GM12878 (cell line): ENCODE data around the gene VPS33B.

Experiments used
- CTCF ChIP-seq, 3 experiments: IDR thresholded peaks in 2 of 3; conservative IDR thresholded peaks in 1 of 3; 2 replicates each; pipeline ENCODE4 v1.5.1; 2011; ENCODE audit warnings: low read depth in 3 of 3, low read length in 3 of 3, mild to moderate bottlenecking in 3 of 3, control low read depth in 2 of 3, moderate library complexity in 2 of 3, inconsistent platforms in 1 of 3, mixed read lengths in 1 of 3; ENCODE audit not compliant: control insufficient read depth in 2 of 3, insufficient read depth in 1 of 3; ENCODE audit errors: extremely low read depth in 1 of 3
- DPF2 ChIP-seq: fragments of 450-650 bp; IDR thresholded peaks from 2 replicates; pipeline ENCODE4 v1.6.1; 2017; ENCODE audit warnings: mild to moderate bottlenecking
- HDAC6 ChIP-seq: fragments of 200-600 bp; sonication (generic); IDR thresholded peaks from one replicate; pipeline ENCODE4 v1.8.0; 2017; ENCODE audit warnings: antibody characterized with exemption; ENCODE audit not compliant: unreplicated experiment
- POLR2A ChIP-seq: IDR thresholded peaks from 2 replicates; pipeline ENCODE4 v1.6.1; 2011; ENCODE audit warnings: low read depth, mild to moderate bottlenecking, low read length

- TF ChIP-seq CTCF (IDR thresholded peaks at IDR 0.05 in 2 of 3, conservative IDR thresholded peaks at IDR 0.05 in 1 of 3; ENCODE audit: control insufficient read depth in 2 of 3, extremely low read depth in 1 of 3, insufficient read depth in 1 of 3, low read depth in 3 of 3, low read length in 3 of 3) (no peak), DPF2 (no peak), HDAC6 (no peak), POLR2A (no peak)
Measured at GRCh38 chr15:90968434-90968833, 54.0 kb downstream of the VPS33B start.
